Mucosa of descending colon (tissue), 3 donors: ENCODE data around the gene ACAA1. TPM values are rescaled to one million over a fixed set of nuclear protein-coding genes. Genes with fewer than 3 reads are reported as not detected.

ENCODE experiments used
- ATAC-seq: fragments of 200-7000 bp; cut with Tn5 transposase; one replicate; pipeline ENCODE4 v1.9.1; 2020; ENCODE audit warnings: mild to moderate bottlenecking, moderate library complexity
- DNase-seq, 3 donors: peaks; one replicate each; pipeline ENCODE4 v3.0.0-alpha.2; 2020
- H3K36me3 ChIP-seq: fragments of 200-600 bp; one replicate; pipeline ENCODE4 v1.8.0; 2021; ENCODE audit warnings: low read depth, mild to moderate bottlenecking
- H3K4me1 ChIP-seq: fragments of 200-600 bp; one replicate; pipeline ENCODE4 v1.8.0; 2021; ENCODE audit warnings: low read depth, mild to moderate bottlenecking
- H3K4me3 ChIP-seq: fragments of 200-600 bp; one replicate; pipeline ENCODE4 v1.8.0; 2021; ENCODE audit warnings: mild to moderate bottlenecking
- H3K9me3 ChIP-seq: fragments of 200-600 bp; one replicate; pipeline ENCODE4 v1.8.0; 2021; ENCODE audit warnings: mild to moderate bottlenecking
- CTCF ChIP-seq: fragments of 200-600 bp; IDR thresholded peaks from one replicate; pipeline ENCODE4 v1.8.0; 2022; ENCODE audit warnings: antibody characterized with exemption, mild to moderate bottlenecking
- intact Hi-C, 2 donors: fragments of 100-400 bp; cut with DNase I in 1 of 2; cut with micrococcal nuclease in 1 of 2; formaldehyde crosslinking; loops; one replicate each; pipeline versions ENCODE4 v1.11.0 to v1.11.1; 2022; cut with DNase I, micrococcal nuclease
- total RNA-seq, 3 donors: library from RNA; stranded (reverse); fragmentation: NEBNext Ultra II Directional in 2 of 3; extraction: Animal tissue kit (Norgen Biotek cat#: 25700) in 2 of 3; gene quantifications; one replicate each; pipeline versions ENCODE4 v1.2.1 to v1.2.4, GENCODE V29; 2021 to 2023
- donor health status: DM: no; HTN: no; CAD: no; lungs with moderate emphysema.
- donor health status: DM: no; HTN: no; CAD: no.
- donor health status: DM: no; HTN: yes; CAD: no.

The ACAA1 gene
- total RNA-seq, 3 donors from 2014 or later = 102 to 201 (median 138) TPM

- Histone ChIP-seq H3K9me3 (no peaks in the 10 kb centered on the region), H3K4me1 (no peaks in the 10 kb centered on the region), H3K36me3 (no peaks in the 10 kb centered on the region), H3K4me3 (no peak overlapping the region)
- intact Hi-C loops = no loop called here
- TF ChIP-seq CTCF = no peak
- DNase-seq = no peak
- no peak for ATAC-seq
These were observed 20.2 kb upstream of the ACAA1 start for GRCh38 chr3:38157117-38157516.

- no peak for DNase-seq
- TF ChIP-seq CTCF = no peak
- no peak for ATAC-seq
- Histone ChIP-seq H3K4me3 (no peak overlapping the region), H3K9me3 (no peaks in the 10 kb centered on the region), H3K36me3 (no peaks in the 10 kb centered on the region), H3K4me1 (no peaks in the 10 kb centered on the region)
- intact Hi-C loops = no loop called here
These were observed 18.9 kb upstream of the ACAA1 start for GRCh38 chr3:38155825-38156224.

GRCh38 chr3:38154625-38155255, 17.8 kb upstream of the ACAA1 start:
- Histone ChIP-seq H3K4me3 (no peak overlapping the region), H3K36me3 (no peaks in the 10 kb centered on the region), H3K9me3 (no peaks in the 10 kb centered on the region), H3K4me1 (no peaks in the 10 kb centered on the region)
- DNase-seq (peak in 1 of 3 donors; percentile 59), ATAC-seq (peak; percentile 82)
- no peak for TF ChIP-seq CTCF
- intact Hi-C loops = no loop called here

- no peaks in the 10 kb centered on the region for H3K9me3 ChIP-seq
- ATAC-seq (peak; percentile 41), DNase-seq (no peak)
- H3K4me1 ChIP-seq = no peaks in the 10 kb centered on the region
- intact Hi-C loops = no loop called here
- H3K36me3 ChIP-seq = no peaks in the 10 kb centered on the region
- no peak for TF ChIP-seq CTCF
- no peak overlapping the region for H3K4me3 ChIP-seq
These were observed 17.1 kb upstream of the ACAA1 start for GRCh38 chr3:38154033-38154494.

- TF ChIP-seq CTCF = no peak
- H3K9me3 ChIP-seq = no peaks in the 10 kb centered on the region
- no peaks in the 10 kb centered on the region for H3K4me1 ChIP-seq
- H3K4me3 ChIP-seq = no peak overlapping the region
- ATAC-seq (no peak), DNase-seq (no peak)
- no peaks in the 10 kb centered on the region for H3K36me3 ChIP-seq
- intact Hi-C loops = no loop called here
These were observed 16.3 kb upstream of the ACAA1 start for GRCh38 chr3:38153221-38153620.

- H3K36me3 ChIP-seq = no peaks in the 10 kb centered on the region
- intact Hi-C loops = no loop called here
- ATAC-seq (no peak), DNase-seq (no peak)
- H3K4me1 ChIP-seq = no peaks in the 10 kb centered on the region
- TF ChIP-seq CTCF = no peak
- no peaks in the 10 kb centered on the region for H3K9me3 ChIP-seq
- no peak overlapping the region for H3K4me3 ChIP-seq
These were observed 15.7 kb upstream of the ACAA1 start for GRCh38 chr3:38152609-38153008.
